Activated T-helper 1 cell treated with anti-CD3 and anti-CD28 coated beads, Interleukin-12 subunit alpha, Interleukin-12 subunit beta, Interleukin-2, Interleukin-4 antibody, amounts not matched to agents 30 ng/mL and 10 ng/mL and 1 ng/mL, durations not matched to agents 14 hours and 24 hours and 36 hours (primary cell): ENCODE measurements around the gene CDKAL1. TPM values are rescaled to one million over a fixed set of nuclear protein-coding genes. Genes with fewer than 3 reads are reported as not detected.

Source experiments
- DNase-seq: peaks from one replicate; pipeline ENCODE4 v3.0.0; 2021; ENCODE audit warnings: low spot score
- H3K27ac Mint-ChIP-seq: one replicate; pipeline ENCODE4 v1.8.0; 2021; ENCODE audit warnings: mild to moderate bottlenecking, mixed read lengths
- H3K27me3 Mint-ChIP-seq: one replicate; pipeline ENCODE4 v1.8.0; 2022; ENCODE audit warnings: mild to moderate bottlenecking, moderate library complexity, mixed read lengths; ENCODE audit not compliant: insufficient read depth
- H3K36me3 Mint-ChIP-seq: one replicate; pipeline ENCODE4 v1.8.0; 2021; ENCODE audit warnings: low read depth, mixed read lengths
- H3K4me1 Mint-ChIP-seq: one replicate; pipeline ENCODE4 v1.8.0; 2021; ENCODE audit warnings: low read depth, mixed read lengths
- H3K4me3 Mint-ChIP-seq: one replicate; pipeline ENCODE4 v1.8.0; 2021; ENCODE audit warnings: mild to moderate bottlenecking, moderate library complexity, mixed read lengths
- H3K9me3 Mint-ChIP-seq: one replicate; pipeline ENCODE4 v1.8.0; 2021; ENCODE audit warnings: mixed read lengths
- intact Hi-C: fragments of 100-400 bp; cut with micrococcal nuclease; formaldehyde crosslinking; loops from one replicate; pipeline ENCODE4 v1.15.1; 2024
- total RNA-seq: library from RNA; stranded (reverse); gene quantifications from 2 replicates; pipeline ENCODE4 v1.2.3, GENCODE V29; 2022

Gene CDKAL1
- total RNA-seq, 1 donor from 2014 or later: 32.2 TPM

GRCh38 chr6:21005816-21006570, 471.7 kb downstream of the CDKAL1 start:
- Mint-ChIP-seq H3K4me1 (no peaks in the 10 kb centered on the region), H3K36me3 (peaks cover 16% of the 10 kb centered on the region), H3K27me3 (no peaks in the 10 kb centered on the region), H3K4me3 (no peak overlapping the region), H3K27ac (no peak overlapping the region), H3K9me3 (no peaks in the 10 kb centered on the region)
- no peak for DNase-seq
- intact Hi-C loops: no loop called here

- Mint-ChIP-seq H3K4me3 (no peak overlapping the region), H3K9me3 (no peaks in the 10 kb centered on the region), H3K27me3 (no peaks in the 10 kb centered on the region), H3K27ac (no peak overlapping the region), H3K4me1 (no peaks in the 10 kb centered on the region), H3K36me3 (peaks cover 4% of the 10 kb centered on the region)
- DNase-seq: no peak
- intact Hi-C loops: no loop called here
These were observed 485.4 kb downstream of the CDKAL1 start for GRCh38 chr6:21019614-21020013.

GRCh38 chr6:21022343-21023107, 488.3 kb downstream of the CDKAL1 start:
- Mint-ChIP-seq H3K27ac (no peak overlapping the region), H3K4me1 (no peaks in the 10 kb centered on the region), H3K36me3 (peaks cover 13% of the 10 kb centered on the region), H3K9me3 (peaks cover 12% of the 10 kb centered on the region), H3K27me3 (no peaks in the 10 kb centered on the region), H3K4me3 (no peak overlapping the region)
- DNase-seq: no peak
- intact Hi-C loops: no loop called here

GRCh38 chr6:21023210-21023609, 489.0 kb downstream of the CDKAL1 start:
- Mint-ChIP-seq H3K27ac (no peak overlapping the region), H3K9me3 (peaks cover 13% of the 10 kb centered on the region), H3K27me3 (no peaks in the 10 kb centered on the region), H3K4me3 (no peak overlapping the region), H3K4me1 (no peaks in the 10 kb centered on the region), H3K36me3 (peaks cover 16% of the 10 kb centered on the region)
- intact Hi-C loops: no loop called here
- DNase-seq: no peak

GRCh38 chr6:21024616-21025015, 490.4 kb downstream of the CDKAL1 start:
- Mint-ChIP-seq H3K9me3 (peaks cover 13% of the 10 kb centered on the region), H3K27me3 (no peaks in the 10 kb centered on the region), H3K36me3 (peaks cover 18% of the 10 kb centered on the region), H3K4me3 (no peak overlapping the region), H3K4me1 (no peaks in the 10 kb centered on the region), H3K27ac (no peak overlapping the region)
- no peak for DNase-seq
- intact Hi-C loops: no loop called here

GRCh38 chr6:21026576-21027273, 492.5 kb downstream of the CDKAL1 start:
- intact Hi-C loops: no loop called here
- Mint-ChIP-seq H3K27me3 (no peaks in the 10 kb centered on the region), H3K9me3 (peaks cover 13% of the 10 kb centered on the region), H3K4me3 (no peak overlapping the region), H3K4me1 (no peaks in the 10 kb centered on the region), H3K27ac (no peak overlapping the region), H3K36me3 (peaks cover 17% of the 10 kb centered on the region)
- DNase-seq: no peak

- intact Hi-C loops: no loop called here
- H3K27me3 Mint-ChIP-seq: no peaks in the 10 kb centered on the region
- no peaks in the 10 kb centered on the region for H3K4me1 Mint-ChIP-seq
- no peak overlapping the region for H3K4me3 Mint-ChIP-seq
- H3K27ac Mint-ChIP-seq: no peak overlapping the region
- DNase-seq: no peak
- H3K9me3 Mint-ChIP-seq: peaks cover 13% of the 10 kb centered on the region
- peaks cover 13% of the 10 kb centered on the region for H3K36me3 Mint-ChIP-seq
These were observed 493.2 kb downstream of the CDKAL1 start for GRCh38 chr6:21027507-21027906.

- intact Hi-C loops: no loop called here
- no peaks in the 10 kb centered on the region for H3K4me1 Mint-ChIP-seq
- no peak overlapping the region for H3K4me3 Mint-ChIP-seq
- no peaks in the 10 kb centered on the region for H3K27me3 Mint-ChIP-seq
- H3K27ac Mint-ChIP-seq: no peak overlapping the region
- H3K9me3 Mint-ChIP-seq: peaks cover 10% of the 10 kb centered on the region
- peaks cover 11% of the 10 kb centered on the region for H3K36me3 Mint-ChIP-seq
- DNase-seq: no peak
These were observed 496.9 kb downstream of the CDKAL1 start for GRCh38 chr6:21031182-21031581.

GRCh38 chr6:21033084-21033483, 498.8 kb downstream of the CDKAL1 start:
- intact Hi-C loops: no loop called here
- H3K4me3 Mint-ChIP-seq: no peak overlapping the region
- no peak overlapping the region for H3K27ac Mint-ChIP-seq
- no peaks in the 10 kb centered on the region for H3K4me1 Mint-ChIP-seq
- H3K9me3 Mint-ChIP-seq: no peaks in the 10 kb centered on the region
- H3K36me3 Mint-ChIP-seq: peaks cover 4% of the 10 kb centered on the region
- no peak for DNase-seq
- H3K27me3 Mint-ChIP-seq: no peaks in the 10 kb centered on the region

GRCh38 chr6:21033575-21034026, 499.3 kb downstream of the CDKAL1 start:
- no peak for DNase-seq
- H3K36me3 Mint-ChIP-seq: peaks cover 5% of the 10 kb centered on the region
- H3K4me3 Mint-ChIP-seq: no peak overlapping the region
- no peaks in the 10 kb centered on the region for H3K4me1 Mint-ChIP-seq
- H3K27ac Mint-ChIP-seq: no peak overlapping the region
- intact Hi-C loops: no loop called here
- H3K9me3 Mint-ChIP-seq: no peaks in the 10 kb centered on the region
- no peaks in the 10 kb centered on the region for H3K27me3 Mint-ChIP-seq

- intact Hi-C loops: no loop called here
- no peak for DNase-seq
- no peaks in the 10 kb centered on the region for H3K27me3 Mint-ChIP-seq
- H3K4me1 Mint-ChIP-seq: no peaks in the 10 kb centered on the region
- H3K36me3 Mint-ChIP-seq: peaks cover 3% of the 10 kb centered on the region
- no peaks in the 10 kb centered on the region for H3K9me3 Mint-ChIP-seq
- no peak overlapping the region for H3K27ac Mint-ChIP-seq
- H3K4me3 Mint-ChIP-seq: no peak overlapping the region
These were observed 500.1 kb downstream of the CDKAL1 start for GRCh38 chr6:21034345-21034744.

- Mint-ChIP-seq H3K9me3 (no peaks in the 10 kb centered on the region), H3K27ac (no peak overlapping the region), H3K36me3 (peaks cover 3% of the 10 kb centered on the region), H3K27me3 (no peaks in the 10 kb centered on the region), H3K4me3 (no peak overlapping the region), H3K4me1 (no peaks in the 10 kb centered on the region)
- intact Hi-C loops: no loop called here
- no peak for DNase-seq
These were observed 503.2 kb downstream of the CDKAL1 start for GRCh38 chr6:21037453-21037852.

GRCh38 chr6:21039926-21040325, 505.7 kb downstream of the CDKAL1 start:
- intact Hi-C loops: no loop called here
- H3K4me3 Mint-ChIP-seq: no peak overlapping the region
- DNase-seq: no peak
- H3K27me3 Mint-ChIP-seq: no peaks in the 10 kb centered on the region
- H3K4me1 Mint-ChIP-seq: no peaks in the 10 kb centered on the region
- no peak overlapping the region for H3K27ac Mint-ChIP-seq
- no peaks in the 10 kb centered on the region for H3K9me3 Mint-ChIP-seq
- H3K36me3 Mint-ChIP-seq: peaks cover 3% of the 10 kb centered on the region
